ENCODE results near the gene ZNF335.

The ZNF335 gene

DNA sequence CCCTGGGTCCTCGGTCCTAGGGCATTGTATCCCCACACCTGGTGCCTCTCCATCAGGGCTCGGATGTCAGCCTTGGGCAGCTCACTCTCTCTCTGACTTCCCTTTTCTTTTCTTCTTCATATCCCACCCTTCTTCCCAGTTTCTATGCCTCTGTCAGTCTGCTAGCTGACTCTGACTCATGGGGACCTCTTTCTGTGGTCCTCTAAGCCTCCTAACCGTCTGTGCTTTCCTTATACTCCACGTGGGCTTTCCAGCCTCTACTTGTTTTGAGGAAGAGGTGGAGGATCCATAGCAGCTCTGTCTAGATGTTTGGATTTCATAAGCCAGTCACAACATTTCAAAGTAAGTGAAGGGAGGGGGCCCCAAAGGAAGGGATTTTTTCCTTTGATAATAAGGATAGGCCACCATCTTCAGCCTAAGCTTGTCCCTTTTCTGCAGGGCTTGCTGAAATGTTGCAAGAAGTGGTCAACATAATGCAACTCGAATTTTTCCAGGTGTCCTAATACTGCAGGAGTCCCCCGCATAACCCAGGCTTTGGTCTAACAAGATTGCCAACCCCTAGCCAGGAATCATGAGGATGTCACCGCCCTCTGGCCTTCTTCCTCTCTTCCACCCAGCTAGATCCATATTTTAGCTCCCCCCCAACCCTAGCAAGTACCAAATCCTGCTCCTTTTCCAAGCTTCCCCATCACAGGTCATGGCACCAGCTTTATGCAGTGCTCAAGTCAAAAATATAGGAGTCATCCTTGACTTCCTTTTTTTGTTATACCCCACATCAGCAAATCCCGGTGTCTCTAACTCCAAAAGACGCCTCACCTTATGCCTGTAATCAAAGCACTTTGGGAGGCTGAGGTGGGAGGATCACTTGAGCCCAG, 51.3 kb downstream of the ZNF335 start:
- no peaks in the 10 kb centered on the region for H3K36me3 ChIP-seq (ENCODE audit: control insufficient read depth in 1 of 2, insufficient read depth in 2 of 2, low read length in 2 of 2)
- H3K27ac ChIP-seq (ENCODE audit: low read depth, low read length): no peak overlapping the region
- H3K9ac ChIP-seq (ENCODE audit: low read depth in 1 of 2, low read length in 2 of 2): no peak overlapping the region
- H3K4me3 ChIP-seq (ENCODE audit: low read depth in 1 of 2, low read length in 2 of 2): no peak overlapping the region
- no peaks in the 10 kb centered on the region for H3K27me3 ChIP-seq (ENCODE audit: control insufficient read depth in 1 of 2, insufficient read depth in 2 of 2, low read length in 2 of 2)
- H3K4me1 ChIP-seq (ENCODE audit: control insufficient read depth in 1 of 2, insufficient read depth in 2 of 2, low read length in 2 of 2): peaks cover 5 to 26% of the 10 kb centered on the region in 2 donors
- H3K9me3 ChIP-seq (ENCODE audit: control insufficient read depth in 1 of 2, low read length in 2 of 2): no peaks in the 10 kb centered on the region

DNA sequence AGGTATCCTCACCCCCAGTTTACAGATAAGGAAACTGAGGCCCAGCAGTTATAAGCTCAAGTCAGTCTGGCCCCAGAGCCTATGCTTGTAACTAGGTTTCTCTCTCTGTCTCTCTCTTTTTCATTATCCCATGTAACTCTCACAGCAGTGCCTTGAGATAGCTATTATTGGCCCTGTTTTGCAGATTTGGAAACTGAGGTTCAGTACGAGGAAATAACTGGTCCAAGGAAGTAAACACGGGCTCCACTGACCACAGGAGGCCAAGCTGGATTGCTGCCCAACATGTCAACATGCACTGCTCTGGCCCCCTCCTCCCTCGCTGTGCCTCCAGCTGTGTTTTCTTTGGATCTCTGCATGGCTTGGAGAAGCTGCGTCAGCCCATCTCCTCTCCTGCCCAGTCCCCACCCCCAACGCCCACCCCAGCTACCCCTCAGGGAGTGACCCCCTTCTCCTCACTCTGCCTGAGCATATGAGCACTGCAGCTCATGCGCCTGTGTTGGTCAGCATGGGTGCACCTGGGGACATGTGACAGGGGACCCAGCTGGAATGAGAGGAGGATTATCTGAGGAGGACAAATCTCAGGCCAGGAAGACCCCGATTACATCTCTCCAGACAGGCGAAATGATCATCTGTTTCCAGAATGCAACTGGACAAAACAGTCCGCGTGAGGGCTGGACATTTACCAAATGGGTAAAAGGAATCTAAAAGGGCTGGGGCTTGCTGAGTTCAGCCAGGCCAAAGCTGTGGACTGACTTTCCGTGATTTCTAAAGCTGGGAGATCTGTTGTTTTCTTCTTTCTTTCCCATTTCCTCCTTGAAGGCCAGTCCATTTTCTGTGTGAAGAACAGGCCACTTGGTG, 52.2 kb downstream of the ZNF335 start:
- Histone ChIP-seq H3K36me3 (ENCODE audit: control insufficient read depth in 1 of 2, insufficient read depth in 2 of 2, low read length in 2 of 2) (no peaks in the 10 kb centered on the region), H3K27me3 (ENCODE audit: control insufficient read depth in 1 of 2, insufficient read depth in 2 of 2, low read length in 2 of 2) (no peaks in the 10 kb centered on the region), H3K4me1 (ENCODE audit: control insufficient read depth in 1 of 2, insufficient read depth in 2 of 2, low read length in 2 of 2) (peaks cover 5 to 24% of the 10 kb centered on the region in 2 donors), H3K9ac (ENCODE audit: low read depth in 1 of 2, low read length in 2 of 2) (no peak overlapping the region), H3K4me3 (ENCODE audit: low read depth in 1 of 2, low read length in 2 of 2) (no peak overlapping the region), H3K27ac (ENCODE audit: low read depth, low read length) (peak overlapping the region; percentile 14), H3K9me3 (ENCODE audit: control insufficient read depth in 1 of 2, low read length in 2 of 2) (no peaks in the 10 kb centered on the region)

DNA sequence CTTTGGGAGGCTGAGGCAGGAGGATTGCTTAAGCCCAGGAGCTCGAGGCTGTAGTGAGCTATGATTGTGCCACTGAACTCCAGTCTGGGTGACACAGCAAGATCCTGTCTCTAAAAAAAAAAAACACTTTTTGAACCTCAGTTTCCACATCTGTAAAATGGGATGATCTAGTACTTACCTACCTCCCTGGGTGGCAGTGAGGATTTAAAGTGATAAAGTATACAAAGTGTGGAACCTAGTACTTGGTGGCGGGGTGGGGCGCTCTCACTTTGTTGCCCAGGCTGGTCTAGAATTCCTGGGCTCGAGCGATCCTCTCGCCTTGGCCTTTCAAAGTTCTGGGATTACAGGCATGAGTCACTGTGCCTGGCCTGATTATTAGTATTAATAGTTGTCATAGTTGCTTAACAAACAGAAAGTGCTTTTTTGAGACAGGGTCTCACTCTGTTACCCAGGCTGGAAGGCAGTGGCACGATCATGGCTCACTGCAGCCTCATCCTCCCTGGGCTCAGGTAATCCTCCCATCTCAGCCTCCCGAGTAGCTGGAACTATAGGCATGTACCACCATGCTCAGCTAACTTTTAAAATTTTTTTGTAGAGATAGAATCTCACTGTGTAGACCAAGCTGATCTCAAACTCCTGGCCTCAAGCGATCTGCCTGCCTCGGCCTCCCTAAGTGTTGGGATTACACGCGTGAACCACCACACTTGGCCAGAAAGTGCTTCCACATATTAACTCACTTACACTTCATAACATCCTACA, 53.0 kb downstream of the ZNF335 start:
- Histone ChIP-seq H3K9me3 (ENCODE audit: control insufficient read depth in 1 of 2, low read length in 2 of 2) (no peaks in the 10 kb centered on the region), H3K36me3 (ENCODE audit: control insufficient read depth in 1 of 2, insufficient read depth in 2 of 2, low read length in 2 of 2) (no peaks in the 10 kb centered on the region), H3K4me3 (ENCODE audit: low read depth in 1 of 2, low read length in 2 of 2) (no peak overlapping the region), H3K27me3 (ENCODE audit: control insufficient read depth in 1 of 2, insufficient read depth in 2 of 2, low read length in 2 of 2) (no peaks in the 10 kb centered on the region), H3K4me1 (ENCODE audit: control insufficient read depth in 1 of 2, insufficient read depth in 2 of 2, low read length in 2 of 2) (peaks cover 5 to 23% of the 10 kb centered on the region in 2 donors), H3K9ac (ENCODE audit: low read depth in 1 of 2, low read length in 2 of 2) (no peak overlapping the region), H3K27ac (ENCODE audit: low read depth, low read length) (peak overlapping the region; percentile 14)

DNA sequence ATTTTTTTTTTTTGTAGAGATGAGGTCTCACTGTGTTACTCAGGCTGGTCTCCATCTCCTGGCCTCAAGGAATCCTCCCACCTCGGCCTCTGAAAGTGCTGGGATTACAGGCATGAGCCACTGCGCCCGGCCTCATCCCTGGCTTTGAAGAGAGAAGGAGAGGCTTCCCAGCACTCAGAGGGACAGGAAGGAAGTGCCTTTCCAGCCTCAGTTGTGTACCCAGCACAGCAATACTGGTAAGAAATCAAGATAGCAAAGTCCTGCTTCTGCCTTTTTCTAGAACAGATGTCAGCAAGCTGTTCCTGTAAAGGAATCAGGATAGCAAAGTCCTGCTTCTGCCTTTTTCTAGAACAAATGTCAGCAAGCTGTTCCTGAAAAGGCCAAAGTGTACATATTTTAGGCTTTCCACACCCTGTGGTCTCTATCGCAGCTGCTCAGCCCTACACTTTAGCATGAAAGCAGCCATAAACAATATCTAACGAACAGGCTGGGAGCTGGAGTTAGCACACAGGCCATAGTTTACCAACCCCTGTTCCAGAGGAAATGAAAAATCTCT, 53.7 kb downstream of the ZNF335 start:
- Histone ChIP-seq H3K4me3 (ENCODE audit: low read depth in 1 of 2, low read length in 2 of 2) (no peak overlapping the region), H3K27me3 (ENCODE audit: control insufficient read depth in 1 of 2, insufficient read depth in 2 of 2, low read length in 2 of 2) (no peaks in the 10 kb centered on the region), H3K4me1 (ENCODE audit: control insufficient read depth in 1 of 2, insufficient read depth in 2 of 2, low read length in 2 of 2) (peaks cover 5 to 23% of the 10 kb centered on the region in 2 donors), H3K36me3 (ENCODE audit: control insufficient read depth in 1 of 2, insufficient read depth in 2 of 2, low read length in 2 of 2) (no peaks in the 10 kb centered on the region), H3K27ac (ENCODE audit: low read depth, low read length) (no peak overlapping the region), H3K9ac (ENCODE audit: low read depth in 1 of 2, low read length in 2 of 2) (peak overlapping the region in 1 of 2 donors; percentile 22), H3K9me3 (ENCODE audit: control insufficient read depth in 1 of 2, low read length in 2 of 2) (no peaks in the 10 kb centered on the region)

DNA sequence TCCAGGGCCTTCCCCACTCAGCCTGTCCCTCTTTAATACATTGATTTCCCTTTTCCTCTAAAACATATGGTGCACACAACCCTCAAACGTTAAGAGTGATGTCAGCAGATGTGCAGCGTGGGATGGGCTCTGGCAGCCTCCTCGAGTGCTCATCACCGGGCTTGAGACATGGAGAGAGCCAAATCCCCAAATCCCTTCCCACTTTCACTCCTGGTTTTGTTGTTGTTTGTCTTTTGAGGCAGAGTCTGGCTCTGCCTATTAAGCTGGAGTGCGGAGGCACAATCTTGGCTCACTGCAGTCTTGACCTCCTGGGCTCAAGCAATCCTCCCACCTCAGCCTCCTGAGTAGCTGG, 54.2 kb downstream of the ZNF335 start:
- H3K4me1 ChIP-seq (ENCODE audit: control insufficient read depth in 1 of 2, insufficient read depth in 2 of 2, low read length in 2 of 2): peaks cover 5 to 23% of the 10 kb centered on the region in 2 donors
- H3K9ac ChIP-seq (ENCODE audit: low read depth in 1 of 2, low read length in 2 of 2): no peak overlapping the region
- H3K4me3 ChIP-seq (ENCODE audit: low read depth in 1 of 2, low read length in 2 of 2): no peak overlapping the region

DNA sequence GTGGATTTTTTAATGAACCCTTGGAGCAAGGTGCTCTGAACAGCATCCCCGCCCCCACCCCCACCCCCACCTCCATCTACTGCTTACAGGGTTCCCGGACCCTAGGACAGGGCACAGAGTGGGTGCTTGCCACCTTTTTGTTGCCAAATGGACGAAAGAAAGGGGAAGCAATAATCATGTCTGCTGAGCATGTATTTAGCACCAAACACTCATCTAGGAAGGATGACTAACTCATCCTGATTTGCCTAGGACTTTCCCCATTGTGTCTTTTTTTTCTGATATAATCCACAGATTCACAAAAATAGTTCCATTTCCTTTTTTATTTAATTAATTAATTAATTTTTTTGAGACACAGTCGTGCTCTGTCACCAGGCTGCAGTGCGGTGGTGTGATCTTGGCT, 58.9 kb downstream of the ZNF335 start:
- Histone ChIP-seq H3K27me3 (ENCODE audit: control insufficient read depth in 1 of 2, insufficient read depth in 2 of 2, low read length in 2 of 2) (no peaks in the 10 kb centered on the region), H3K9ac (ENCODE audit: low read depth in 1 of 2, low read length in 2 of 2) (no peak overlapping the region), H3K27ac (ENCODE audit: low read depth, low read length) (no peak overlapping the region), H3K4me1 (ENCODE audit: control insufficient read depth in 1 of 2, insufficient read depth in 2 of 2, low read length in 2 of 2) (peaks cover 21 to 25% of the 10 kb centered on the region in 2 donors), H3K4me3 (ENCODE audit: low read depth in 1 of 2, low read length in 2 of 2) (no peak overlapping the region), H3K9me3 (ENCODE audit: control insufficient read depth in 1 of 2, low read length in 2 of 2) (no peaks in the 10 kb centered on the region), H3K36me3 (ENCODE audit: control insufficient read depth in 1 of 2, insufficient read depth in 2 of 2, low read length in 2 of 2) (no peaks in the 10 kb centered on the region)

More for the DNA sequence above, 54.2 kb downstream of the ZNF335 start:
- Histone ChIP-seq H3K27ac (ENCODE audit: low read depth, low read length) (peak overlapping the region; percentile 36), H3K36me3 (ENCODE audit: control insufficient read depth in 1 of 2, insufficient read depth in 2 of 2, low read length in 2 of 2) (no peaks in the 10 kb centered on the region), H3K9me3 (ENCODE audit: control insufficient read depth in 1 of 2, low read length in 2 of 2) (no peaks in the 10 kb centered on the region), H3K27me3 (ENCODE audit: control insufficient read depth in 1 of 2, insufficient read depth in 2 of 2, low read length in 2 of 2) (no peaks in the 10 kb centered on the region)

DNA sequence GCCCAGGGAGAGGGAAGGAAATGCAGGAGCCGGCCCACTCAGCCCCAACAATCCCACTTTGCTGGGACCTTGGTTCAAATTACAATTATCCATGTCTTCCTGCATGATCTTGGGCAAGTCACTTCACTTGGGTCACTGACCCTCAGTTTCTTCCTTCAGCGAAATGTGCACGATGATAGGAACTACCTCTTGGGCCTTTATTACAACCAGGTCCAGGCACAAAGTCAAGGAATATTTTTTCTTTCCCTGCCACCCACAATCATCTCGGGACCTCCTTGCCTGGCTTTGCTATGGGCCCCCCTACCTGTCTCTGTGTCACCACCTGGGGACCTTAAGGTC, 59.7 kb downstream of the ZNF335 start:
- peaks cover 0 to 3% of the 10 kb centered on the region in 2 donors for H3K36me3 ChIP-seq (ENCODE audit: control insufficient read depth in 1 of 2, insufficient read depth in 2 of 2, low read length in 2 of 2)
- peaks cover 21 to 24% of the 10 kb centered on the region in 2 donors for H3K4me1 ChIP-seq (ENCODE audit: control insufficient read depth in 1 of 2, insufficient read depth in 2 of 2, low read length in 2 of 2)
- peak overlapping the region in 1 of 2 donors; percentile 78 for H3K4me3 ChIP-seq (ENCODE audit: low read depth in 1 of 2, low read length in 2 of 2)
- no peak overlapping the region for H3K9ac ChIP-seq (ENCODE audit: low read depth in 1 of 2, low read length in 2 of 2)
- H3K27me3 ChIP-seq (ENCODE audit: control insufficient read depth in 1 of 2, insufficient read depth in 2 of 2, low read length in 2 of 2): no peaks in the 10 kb centered on the region
- H3K27ac ChIP-seq (ENCODE audit: low read depth, low read length): no peak overlapping the region
- H3K9me3 ChIP-seq (ENCODE audit: control insufficient read depth in 1 of 2, low read length in 2 of 2): no peaks in the 10 kb centered on the region

DNA sequence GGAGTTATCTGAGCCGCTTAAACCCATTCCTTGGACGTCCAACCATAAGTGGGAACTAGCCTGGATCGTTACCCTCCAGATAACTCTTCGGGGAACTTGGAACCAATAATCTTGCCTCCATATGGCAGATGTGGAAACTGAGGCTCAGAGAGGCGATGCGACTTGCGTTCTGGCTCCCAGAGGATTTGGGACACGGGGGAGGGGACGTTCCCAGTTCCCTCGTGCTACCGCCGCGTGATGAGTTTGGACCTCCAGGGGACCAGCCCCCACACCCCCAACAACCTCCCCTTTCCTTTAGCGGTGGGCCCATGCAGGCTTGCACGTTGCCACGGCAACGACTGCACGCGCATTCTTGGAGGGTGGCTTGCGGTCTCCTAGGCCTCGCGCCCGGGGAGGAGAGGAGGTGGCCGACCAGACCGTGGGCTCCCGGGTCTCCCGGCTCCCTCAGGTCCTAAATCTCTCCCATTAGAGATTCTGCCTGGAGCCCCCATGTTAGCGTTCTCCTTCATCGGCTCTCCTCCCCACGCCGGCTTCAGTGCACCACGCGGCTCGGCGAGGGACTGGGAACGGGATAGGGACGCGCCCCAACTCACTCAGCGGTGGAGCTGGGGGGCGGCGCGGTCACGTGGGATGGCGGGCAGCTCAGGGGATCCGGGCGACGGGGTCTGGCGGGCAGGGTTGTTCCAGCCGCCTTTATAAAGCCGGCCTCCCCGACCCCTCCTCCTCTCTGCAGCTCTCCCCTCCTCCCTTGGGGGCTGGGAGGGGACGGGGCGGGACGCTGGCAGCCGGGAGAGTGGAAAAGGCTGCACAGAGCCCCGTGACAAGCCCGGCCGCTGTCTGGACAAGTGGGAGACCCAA, 60.3 kb downstream of the ZNF335 start, which contains the start of gene PLTP:
TSS of gene PLTP (minus strand) at position 670 of the 858 bp plus-strand sequence. CDS start 703 bp downstream, outside the sequence.
- H3K4me1 ChIP-seq (ENCODE audit: control insufficient read depth in 1 of 2, insufficient read depth in 2 of 2, low read length in 2 of 2): peaks cover 21 to 24% of the 10 kb centered on the region in 2 donors
- peak within 1 kb of the TSS; percentile 78 for H3K27ac ChIP-seq (ENCODE audit: low read depth, low read length)
- peak within 1 kb of the TSS; percentile 75 to 78 for H3K4me3 ChIP-seq (ENCODE audit: low read depth in 1 of 2, low read length in 2 of 2)
- peaks cover 0 to 3% of the 10 kb centered on the region in 2 donors for H3K36me3 ChIP-seq (ENCODE audit: control insufficient read depth in 1 of 2, insufficient read depth in 2 of 2, low read length in 2 of 2)
- H3K9me3 ChIP-seq (ENCODE audit: control insufficient read depth in 1 of 2, low read length in 2 of 2): no peaks in the 10 kb centered on the region
- no peaks in the 10 kb centered on the region for H3K27me3 ChIP-seq (ENCODE audit: control insufficient read depth in 1 of 2, insufficient read depth in 2 of 2, low read length in 2 of 2)
- peak within 1 kb of the TSS; percentile 65 to 89 for H3K9ac ChIP-seq (ENCODE audit: low read depth in 1 of 2, low read length in 2 of 2)

All from duodenal mucosa (tissue), 2 donors.